Parathyroid adenoma (tissue), 2 donors: ENCODE data around the gene DIAPH1.

Experiments used
- H2AFZ ChIP-seq: fragments of 300-600 bp; sonication (generic); one replicate; pipeline ENCODE4 v1.7.0; 2017; ENCODE audit warnings: antibody characterized with exemption, mild to moderate bottlenecking
- H3K27ac ChIP-seq: fragments of 300-600 bp; sonication (generic); one replicate; pipeline ENCODE4 v1.7.0; 2017
- H3K27me3 ChIP-seq: fragments of 300-600 bp; sonication (generic); one replicate; pipeline ENCODE4 v1.7.0; 2017; ENCODE audit warnings: low read length; ENCODE audit not compliant: control insufficient read depth, insufficient read depth
- H3K36me3 ChIP-seq: fragments of 300-600 bp; sonication (generic); one replicate; pipeline ENCODE4 v1.7.0; 2017; ENCODE audit warnings: low read length; ENCODE audit not compliant: control insufficient read depth, insufficient read depth
- H3K4me1 ChIP-seq: fragments of 300-600 bp; sonication (generic); one replicate; pipeline ENCODE4 v1.7.0; 2017; ENCODE audit warnings: control low read depth
- H3K4me2 ChIP-seq: fragments of 300-600 bp; sonication (generic); one replicate; pipeline ENCODE4 v1.7.0; 2017; ENCODE audit warnings: low read length
- H3K4me3 ChIP-seq: fragments of 300-600 bp; sonication (generic); one replicate; pipeline ENCODE4 v1.7.0; 2017; ENCODE audit warnings: low read depth, low read length
- H3K79me2 ChIP-seq: fragments of 300-600 bp; sonication (generic); one replicate; pipeline ENCODE4 v1.7.0; 2017; ENCODE audit warnings: control low read depth
- H3K9ac ChIP-seq: fragments of 300-600 bp; sonication (generic); one replicate; pipeline ENCODE4 v1.7.0; 2017; ENCODE audit warnings: mild to moderate bottlenecking
- H3K9me3 ChIP-seq: fragments of 300-600 bp; sonication (generic); one replicate; pipeline ENCODE4 v1.7.0; 2017; ENCODE audit warnings: low read length; ENCODE audit not compliant: control insufficient read depth
- CTCF ChIP-seq: fragments of 300-600 bp; sonication (generic); IDR thresholded peaks from one replicate; pipeline ENCODE4 v1.7.0; 2017; ENCODE audit warnings: antibody characterized with exemption, mild to moderate bottlenecking
- donor health status: primary hyperparathyroidism.

DIAPH1 gene

GRCh38 chr5:141609044-141609443, 9.8 kb downstream of the DIAPH1 start:
- Histone ChIP-seq H2AFZ (no peak overlapping the region), H3K4me2 (no peak overlapping the region), H3K36me3 (no peaks in the 10 kb centered on the region), H3K79me2 (peaks cover 56% of the 10 kb centered on the region), H3K4me3 (no peak overlapping the region), H3K4me1 (peaks cover 2% of the 10 kb centered on the region), H3K9me3 (no peaks in the 10 kb centered on the region), H3K27ac (no peak overlapping the region), H3K9ac (no peak overlapping the region), H3K27me3 (no peaks in the 10 kb centered on the region)
- no peak for TF ChIP-seq CTCF

- Histone ChIP-seq H3K4me3 (no peak overlapping the region), H3K27ac (no peak overlapping the region)
Measured at GRCh38 chr5:141608557-141608956, 10.2 kb downstream of the DIAPH1 start.

GRCh38 chr5:141608046-141608445, 10.8 kb downstream of the DIAPH1 start:
- H2AFZ ChIP-seq, result no peak overlapping the region
- H3K4me1 ChIP-seq, result peaks cover 2% of the 10 kb centered on the region
- H3K27me3 ChIP-seq, result no peaks in the 10 kb centered on the region
- TF ChIP-seq CTCF, result no peak
- no peak overlapping the region for H3K27ac ChIP-seq
- H3K4me3 ChIP-seq, result no peak overlapping the region
- no peaks in the 10 kb centered on the region for H3K36me3 ChIP-seq
- H3K9me3 ChIP-seq, result no peaks in the 10 kb centered on the region
- no peak overlapping the region for H3K4me2 ChIP-seq
- peaks cover 48% of the 10 kb centered on the region for H3K79me2 ChIP-seq
- H3K9ac ChIP-seq, result no peak overlapping the region

More at GRCh38 chr5:141608557-141608956, 10.2 kb downstream of the DIAPH1 start:
- Histone ChIP-seq H3K36me3 (no peaks in the 10 kb centered on the region), H3K27me3 (no peaks in the 10 kb centered on the region), H3K4me2 (no peak overlapping the region), H3K4me1 (peaks cover 2% of the 10 kb centered on the region), H3K79me2 (peaks cover 53% of the 10 kb centered on the region), H2AFZ (no peak overlapping the region), H3K9ac (no peak overlapping the region), H3K9me3 (no peaks in the 10 kb centered on the region)
- TF ChIP-seq CTCF, result no peak

GRCh38 chr5:141605523-141606277, 13.1 kb downstream of the DIAPH1 start:
- no peak for TF ChIP-seq CTCF
- H3K9ac ChIP-seq, result no peak overlapping the region

More at GRCh38 chr5:141605523-141606277, 13.1 kb downstream of the DIAPH1 start:
- Histone ChIP-seq H3K27ac (peak overlapping the region; percentile 20), H2AFZ (no peak overlapping the region), H3K4me1 (no peaks in the 10 kb centered on the region), H3K9me3 (no peaks in the 10 kb centered on the region), H3K27me3 (no peaks in the 10 kb centered on the region), H3K4me2 (no peak overlapping the region), H3K79me2 (peaks cover 48% of the 10 kb centered on the region), H3K36me3 (no peaks in the 10 kb centered on the region), H3K4me3 (no peak overlapping the region)
